Measurements from ENCODE around the gene LCNL1. TPM values are rescaled to one million over a fixed set of nuclear protein-coding genes. Genes with fewer than 3 reads are reported as not detected.

Gene LCNL1
- total and polyA plus RNA-seq, 10 of the 15 experiments (the other 5 are each of a cell fraction or from before 2014, with no cell fraction given): not detected

GRCh38 chr9:136968333-136969127 lies 14.3 kb upstream of the LCNL1 start:
- Histone ChIP-seq H3K79me2 (ENCODE audit: control insufficient read depth, insufficient read depth, low read length) (no peaks in the 10 kb centered on the region), H3K36me3 (ENCODE audit: control insufficient read depth in 2 of 2, insufficient read depth in 2 of 2, low read length in 1 of 2) (no peaks in the 10 kb centered on the region), H3K4me3 (no peak overlapping the region), H3K4me2 (ENCODE audit: control insufficient read depth, insufficient read depth) (no peak overlapping the region), H3K4me1 (ENCODE audit: control insufficient read depth, insufficient read depth, low read length) (peaks cover 7% of the 10 kb centered on the region), H3K27ac (ENCODE audit: control insufficient read depth, insufficient read depth) (no peak overlapping the region), H4K20me1 (ENCODE audit: control insufficient read depth, insufficient read depth) (no peaks in the 10 kb centered on the region; the same call in 1 of the 2 replicates), H3K27me3 (replicated peaks in 1 of 2; ENCODE audit: control insufficient read depth in 2 of 2, insufficient read depth in 2 of 2, low read length in 1 of 2) (no peaks in the 10 kb centered on the region), H2AFZ (ENCODE audit: control insufficient read depth, low read depth, low read length) (no peak overlapping the region), H3K9me3 (replicated peaks; ENCODE audit: control insufficient read depth, insufficient read depth, low read length) (no peaks in the 10 kb centered on the region), H3K9ac (ENCODE audit: control insufficient read depth, insufficient read depth, low read length) (no peak overlapping the region)
- ChIA-PET SMC1A (ENCODE audit: uncharacterized antibody, unreplicated experiment) (no interaction called here), POLR2A (no interaction called here), CTCF (interaction anchor here (0.8 kb wide), 1 partner anchor 21 kb away, joined by 4 read pairs; no protein-coding TSS in a partner anchor), RAD21 (ENCODE audit: unreplicated experiment) (no interaction called here)
- no peak for ATAC-seq
- WGBS (ENCODE audit: insufficient coverage, insufficient replicate concordance, low lambda C conversion rate, missing lambda C conversion rate): 32% methylated on average over 17 of the region's 17 CpGs
- DNase-seq (ENCODE audit: low read depth, low spot score): no peak
- BruUV-seq (replicated peaks): no TSS peak
- in situ Hi-C loops (cut with MboI) (no loop called here), intact Hi-C loops (cut with micrococcal nuclease; ENCODE audit: unreplicated experiment) (no loop called here)
- FAIRE-seq: no peak
- TF ChIP-seq YBX1 (IDR thresholded peaks at IDR 0.05): no peak
- TF ChIP-seq, protein P1, sequence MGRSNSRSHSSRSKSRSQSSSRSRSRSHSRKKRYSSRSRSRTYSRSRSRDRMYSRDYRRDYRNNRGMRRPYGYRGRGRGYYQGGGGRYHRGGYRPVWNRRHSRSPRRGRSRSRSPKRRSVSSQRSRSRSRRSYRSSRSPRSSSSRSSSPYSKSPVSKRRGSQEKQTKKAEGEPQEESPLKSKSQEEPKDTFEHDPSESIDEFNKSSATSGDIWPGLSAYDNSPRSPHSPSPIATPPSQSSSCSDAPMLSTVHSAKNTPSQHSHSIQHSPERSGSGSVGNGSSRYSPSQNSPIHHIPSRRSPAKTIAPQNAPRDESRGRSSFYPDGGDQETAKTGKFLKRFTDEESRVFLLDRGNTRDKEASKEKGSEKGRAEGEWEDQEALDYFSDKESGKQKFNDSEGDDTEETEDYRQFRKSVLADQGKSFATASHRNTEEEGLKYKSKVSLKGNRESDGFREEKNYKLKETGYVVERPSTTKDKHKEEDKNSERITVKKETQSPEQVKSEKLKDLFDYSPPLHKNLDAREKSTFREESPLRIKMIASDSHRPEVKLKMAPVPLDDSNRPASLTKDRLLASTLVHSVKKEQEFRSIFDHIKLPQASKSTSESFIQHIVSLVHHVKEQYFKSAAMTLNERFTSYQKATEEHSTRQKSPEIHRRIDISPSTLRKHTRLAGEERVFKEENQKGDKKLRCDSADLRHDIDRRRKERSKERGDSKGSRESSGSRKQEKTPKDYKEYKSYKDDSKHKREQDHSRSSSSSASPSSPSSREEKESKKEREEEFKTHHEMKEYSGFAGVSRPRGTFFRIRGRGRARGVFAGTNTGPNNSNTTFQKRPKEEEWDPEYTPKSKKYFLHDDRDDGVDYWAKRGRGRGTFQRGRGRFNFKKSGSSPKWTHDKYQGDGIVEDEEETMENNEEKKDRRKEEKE (IDR thresholded peaks at IDR 0.05): no peak
- TF ChIP-seq MEF2B (IDR thresholded peaks at IDR 0.05; ENCODE audit: partially characterized antibody, poor library complexity, severe bottlenecking): no peak
- no peak for TF ChIP-seq FOXK2 (IDR thresholded peaks at IDR 0.05)
- TF ChIP-seq TCF7 (IDR thresholded peaks at IDR 0.05; ENCODE audit: borderline replicate concordance): no peak
- TF ChIP-seq SPI1 (IDR thresholded peaks at IDR 0.05; ENCODE audit: borderline replicate concordance, insufficient read depth, low read depth, low read length): no peak
- no peak for TF ChIP-seq NR2C1 (IDR thresholded peaks at IDR 0.05)
- TF ChIP-seq, protein P2, sequence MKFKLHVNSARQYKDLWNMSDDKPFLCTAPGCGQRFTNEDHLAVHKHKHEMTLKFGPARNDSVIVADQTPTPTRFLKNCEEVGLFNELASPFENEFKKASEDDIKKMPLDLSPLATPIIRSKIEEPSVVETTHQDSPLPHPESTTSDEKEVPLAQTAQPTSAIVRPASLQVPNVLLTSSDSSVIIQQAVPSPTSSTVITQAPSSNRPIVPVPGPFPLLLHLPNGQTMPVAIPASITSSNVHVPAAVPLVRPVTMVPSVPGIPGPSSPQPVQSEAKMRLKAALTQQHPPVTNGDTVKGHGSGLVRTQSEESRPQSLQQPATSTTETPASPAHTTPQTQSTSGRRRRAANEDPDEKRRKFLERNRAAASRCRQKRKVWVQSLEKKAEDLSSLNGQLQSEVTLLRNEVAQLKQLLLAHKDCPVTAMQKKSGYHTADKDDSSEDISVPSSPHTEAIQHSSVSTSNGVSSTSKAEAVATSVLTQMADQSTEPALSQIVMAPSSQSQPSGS (IDR thresholded peaks at IDR 0.05; ENCODE audit: low read length): no peak
- no peak for TF ChIP-seq MYB (IDR thresholded peaks at IDR 0.05; ENCODE audit: borderline replicate concordance, low read depth, low read length)
- TF ChIP-seq TARDBP (IDR thresholded peaks at IDR 0.05; ENCODE audit: borderline replicate concordance): no peak
- TF ChIP-seq CEBPB (IDR thresholded peaks at IDR 0.05; ENCODE audit: borderline replicate concordance in 1 of 2, low read depth in 2 of 2, low read length in 2 of 2): no peak
- TF ChIP-seq ZNF207 (IDR thresholded peaks at IDR 0.05; ENCODE audit: borderline replicate concordance): no peak
- TF ChIP-seq MYC (IDR thresholded peaks at IDR 0.05; ENCODE audit: insufficient read depth, insufficient read length, insufficient replicate concordance, low read length, severe bottlenecking): no peak
- TF ChIP-seq POLR2AphosphoS2 (IDR thresholded peaks at IDR 0.05; ENCODE audit: low read depth, low read length): no peak
- no peak for TF ChIP-seq NBN (IDR thresholded peaks at IDR 0.05)
- TF ChIP-seq ZBTB33 (IDR thresholded peaks at IDR 0.05): no peak
- no peak for TF ChIP-seq CHD4 (IDR thresholded peaks at IDR 0.05)
